Vagina (tissue), 2 donors: ENCODE measurements around the gene BCAS3. TPM values are rescaled to one million over a fixed set of nuclear protein-coding genes. Genes with fewer than 3 reads are reported as not detected.

Experiments used
- DNase-seq, 2 donors: peaks; one replicate each; pipeline ENCODE4 v3.0.0-alpha.2; 2017; ENCODE audit errors: extremely low spot score in 2 of 2
- H3K27ac ChIP-seq: fragments of 200-600 bp; sonication (generic); one replicate; pipeline ENCODE4 v1.5.1; 2019
- H3K27me3 ChIP-seq: fragments of 200-600 bp; sonication (generic); one replicate; pipeline ENCODE4 v1.5.1; 2019
- H3K36me3 ChIP-seq, 2 donors: fragments of 200-600 bp; sonication (generic); one replicate each; pipeline ENCODE4 v1.5.1; 2017 to 2019
- H3K4me1 ChIP-seq: fragments of 200-600 bp; sonication (generic); one replicate; pipeline ENCODE4 v1.5.1; 2019
- H3K4me3 ChIP-seq, 2 donors: fragments of 200-600 bp; sonication (generic); 1 replicate in 1 of 2; 2 replicates in 1 of 2; pipeline ENCODE4 v1.5.1; 2016 to 2019
- H3K9me3 ChIP-seq: fragments of 200-600 bp; sonication (generic); one replicate; pipeline ENCODE4 v1.5.1; 2019
- POLR2A ChIP-seq, 2 donors: fragments of 450-650 bp; IDR thresholded peaks; one replicate each; pipeline ENCODE4 v1.6.1; 2017; ENCODE audit warnings: antibody characterized with exemption in 2 of 2, mild to moderate bottlenecking in 2 of 2, moderate library complexity in 2 of 2
- POLR2AphosphoS5 ChIP-seq, 2 donors: sonication (generic); formaldehyde crosslinking; IDR thresholded peaks; one replicate each; pipeline ENCODE4 v1.9.0; 2017; ENCODE audit warnings: antibody characterized with exemption in 2 of 2, mild to moderate bottlenecking in 2 of 2, low read depth in 1 of 2; ENCODE audit not compliant: insufficient read depth in 1 of 2
- intact Hi-C: fragments of 100-400 bp; cut with DNase I; formaldehyde crosslinking; loops from one replicate; pipeline ENCODE4 v1.15.1; 2023
- total RNA-seq: library from RNA; depleted of rRNA; stranded (reverse); fragments of >200 nt; gene quantifications from one replicate; pipeline ENCODE4 v1.2.3, GENCODE V29; 2016
- TF ChIP-seq, protein P1 (sequence below), 3 experiments: fragments of 450-650 bp in 2 of 3; fragments of 200-600 bp in 1 of 3; sonication (generic) in 1 of 3; IDR thresholded peaks; one replicate each; pipeline ENCODE4 v1.5.1; 2017 to 2019; ENCODE audit warnings: antibody characterized with exemption in 3 of 3, mild to moderate bottlenecking in 2 of 3, moderate library complexity in 2 of 3

BCAS3 gene
- total RNA-seq, 1 donor from 2014 or later, result 33.1 TPM

DNA sequence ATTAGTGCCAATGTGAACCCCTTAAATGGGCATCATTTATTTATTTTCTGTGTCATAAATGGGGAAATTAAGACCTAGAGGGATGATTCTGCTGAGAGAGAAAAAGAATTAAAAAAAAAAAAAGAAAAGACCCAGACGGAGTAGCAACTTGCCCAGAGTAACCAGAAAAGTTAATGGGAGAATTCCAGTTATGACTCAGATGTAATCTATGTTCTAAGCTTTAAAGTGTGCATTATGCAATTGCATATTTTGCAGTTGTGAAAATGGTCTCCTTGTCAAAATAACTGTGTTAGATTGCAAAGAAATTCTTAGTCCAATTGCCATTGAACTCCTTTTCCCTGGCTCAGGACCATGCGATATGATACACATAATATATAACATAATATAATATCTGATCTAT, 683.4 kb downstream of the BCAS3 start:
- TF ChIP-seq POLR2AphosphoS5 (IDR thresholded peaks at IDR 0.05; ENCODE audit: insufficient read depth in 1 of 2, low read depth in 1 of 2) (peak in 1 of 2 donors; percentile 11), POLR2A (IDR thresholded peaks at IDR 0.05) (no peak)
- H3K4me1 ChIP-seq, result peaks cover 6% of the 10 kb centered on the region
- intact Hi-C loops, result no loop called here
- no peak overlapping the region for H3K4me3 ChIP-seq
- no peaks in the 10 kb centered on the region for H3K27me3 ChIP-seq
- no peak for DNase-seq
- no peaks in the 10 kb centered on the region for H3K9me3 ChIP-seq
- no peaks in the 10 kb centered on the region for H3K36me3 ChIP-seq
- no peak overlapping the region for H3K27ac ChIP-seq

GRCh38 chr17:61362396-61362795, 684.7 kb downstream of the BCAS3 start:
- intact Hi-C loops, result no loop called here
- H3K36me3 ChIP-seq, result no peaks in the 10 kb centered on the region
- no peaks in the 10 kb centered on the region for H3K9me3 ChIP-seq
- H3K27me3 ChIP-seq, result no peaks in the 10 kb centered on the region
- peaks cover 6% of the 10 kb centered on the region for H3K4me1 ChIP-seq
- H3K4me3 ChIP-seq, result no peak overlapping the region
- TF ChIP-seq POLR2A (IDR thresholded peaks at IDR 0.05), result no peak
- TF ChIP-seq POLR2AphosphoS5 (IDR thresholded peaks at IDR 0.05; ENCODE audit: insufficient read depth in 1 of 2, low read depth in 1 of 2), result no peak
- TF ChIP-seq, protein P1, sequence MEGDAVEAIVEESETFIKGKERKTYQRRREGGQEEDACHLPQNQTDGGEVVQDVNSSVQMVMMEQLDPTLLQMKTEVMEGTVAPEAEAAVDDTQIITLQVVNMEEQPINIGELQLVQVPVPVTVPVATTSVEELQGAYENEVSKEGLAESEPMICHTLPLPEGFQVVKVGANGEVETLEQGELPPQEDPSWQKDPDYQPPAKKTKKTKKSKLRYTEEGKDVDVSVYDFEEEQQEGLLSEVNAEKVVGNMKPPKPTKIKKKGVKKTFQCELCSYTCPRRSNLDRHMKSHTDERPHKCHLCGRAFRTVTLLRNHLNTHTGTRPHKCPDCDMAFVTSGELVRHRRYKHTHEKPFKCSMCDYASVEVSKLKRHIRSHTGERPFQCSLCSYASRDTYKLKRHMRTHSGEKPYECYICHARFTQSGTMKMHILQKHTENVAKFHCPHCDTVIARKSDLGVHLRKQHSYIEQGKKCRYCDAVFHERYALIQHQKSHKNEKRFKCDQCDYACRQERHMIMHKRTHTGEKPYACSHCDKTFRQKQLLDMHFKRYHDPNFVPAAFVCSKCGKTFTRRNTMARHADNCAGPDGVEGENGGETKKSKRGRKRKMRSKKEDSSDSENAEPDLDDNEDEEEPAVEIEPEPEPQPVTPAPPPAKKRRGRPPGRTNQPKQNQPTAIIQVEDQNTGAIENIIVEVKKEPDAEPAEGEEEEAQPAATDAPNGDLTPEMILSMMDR (IDR thresholded peaks at IDR 0.05), result no peak
- H3K27ac ChIP-seq, result no peak overlapping the region
- DNase-seq, result no peak

GRCh38 chr17:61362852-61363600, 685.4 kb downstream of the BCAS3 start:
- Histone ChIP-seq H3K4me1 (peaks cover 6% of the 10 kb centered on the region), H3K9me3 (no peaks in the 10 kb centered on the region), H3K36me3 (no peaks in the 10 kb centered on the region), H3K27me3 (no peaks in the 10 kb centered on the region), H3K27ac (no peak overlapping the region), H3K4me3 (no peak overlapping the region)
- no peak for TF ChIP-seq POLR2AphosphoS5 (IDR thresholded peaks at IDR 0.05; ENCODE audit: insufficient read depth in 1 of 2, low read depth in 1 of 2)
- no peak for TF ChIP-seq POLR2A (IDR thresholded peaks at IDR 0.05)
- TF ChIP-seq, protein P1 (IDR thresholded peaks at IDR 0.05), result no peak
- intact Hi-C loops, result no loop called here
- no peak for DNase-seq

DNA sequence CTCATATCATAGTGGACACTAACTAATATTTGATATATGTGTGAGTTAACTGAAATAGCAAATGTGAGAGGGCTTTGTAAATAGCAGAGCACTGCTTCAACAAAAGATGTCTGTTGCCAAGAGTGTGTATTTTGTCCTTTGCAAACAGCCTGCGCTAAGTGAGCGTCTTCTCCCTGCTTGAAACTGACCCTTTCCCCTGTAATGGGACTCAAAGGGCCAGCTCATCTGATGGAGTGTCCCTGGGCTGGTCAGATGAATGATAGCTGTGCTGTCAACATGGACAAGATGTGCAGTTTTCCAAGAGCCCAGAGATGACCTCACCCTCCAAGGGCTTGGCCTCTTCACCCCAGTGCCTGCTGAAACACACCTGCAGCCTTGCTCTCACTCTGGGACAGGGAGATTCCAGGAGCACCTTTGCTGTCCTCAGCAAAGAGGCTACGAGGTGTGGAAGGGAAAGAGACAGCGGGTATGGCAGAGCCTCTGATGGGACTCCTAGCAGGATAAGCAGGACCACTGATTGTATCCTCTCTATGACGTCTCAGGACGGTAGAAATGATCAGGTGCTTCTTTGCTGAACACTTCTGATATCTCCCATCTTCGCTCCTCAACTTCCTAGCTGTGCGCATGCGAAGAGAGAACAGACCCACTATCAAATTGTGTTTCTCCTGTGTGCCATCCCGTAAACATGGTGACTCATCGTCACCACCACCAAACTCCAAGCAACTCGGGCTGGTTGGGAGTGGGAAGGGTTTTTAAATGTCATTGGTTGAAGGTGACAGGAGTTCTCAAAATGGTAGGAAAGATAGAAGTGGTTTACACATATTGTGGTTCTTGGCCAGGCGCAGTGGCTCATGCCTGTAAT, 686.2 kb downstream of the BCAS3 start:
- Histone ChIP-seq H3K27ac (no peak overlapping the region), H3K9me3 (no peaks in the 10 kb centered on the region), H3K27me3 (no peaks in the 10 kb centered on the region), H3K4me1 (peaks cover 6% of the 10 kb centered on the region), H3K36me3 (no peaks in the 10 kb centered on the region), H3K4me3 (no peak overlapping the region)
- TF ChIP-seq, protein P1 (IDR thresholded peaks at IDR 0.05), result no peak
- TF ChIP-seq POLR2AphosphoS5 (IDR thresholded peaks at IDR 0.05; ENCODE audit: insufficient read depth in 1 of 2, low read depth in 1 of 2), result no peak
- TF ChIP-seq POLR2A (IDR thresholded peaks at IDR 0.05), result no peak
- DNase-seq, result no peak
- intact Hi-C loops, result no loop called here

- H3K27me3 ChIP-seq, result no peaks in the 10 kb centered on the region
- H3K4me3 ChIP-seq, result no peak overlapping the region
- H3K27ac ChIP-seq, result no peak overlapping the region
- intact Hi-C loops, result no loop called here
- peaks cover 6% of the 10 kb centered on the region for H3K4me1 ChIP-seq
- H3K36me3 ChIP-seq, result no peaks in the 10 kb centered on the region
- TF ChIP-seq POLR2A (IDR thresholded peaks at IDR 0.05), result no peak
- TF ChIP-seq POLR2AphosphoS5 (IDR thresholded peaks at IDR 0.05; ENCODE audit: insufficient read depth in 1 of 2, low read depth in 1 of 2), result no peak
- TF ChIP-seq, protein P1 (IDR thresholded peaks at IDR 0.05), result no peak
- H3K9me3 ChIP-seq, result no peaks in the 10 kb centered on the region
- DNase-seq, result no peak
Measured at GRCh38 chr17:61364463-61364846, 686.8 kb downstream of the BCAS3 start.
